Psoas muscle (tissue), 8 donors: Measurements from ENCODE around the gene CADPS. TPM values are rescaled to one million over a fixed set of nuclear protein-coding genes. Genes with fewer than 3 reads are reported as not detected.

Experiments used
- ATAC-seq, 4 donors: fragments of 200-7000 bp; cut with Tn5 transposase; one replicate each; pipeline ENCODE4 v1.9.1; 2020; ENCODE audit warnings: moderate library complexity in 3 of 4, mild to moderate bottlenecking in 2 of 4
- DNase-seq, 2 donors: peaks; one replicate each; pipeline ENCODE4 v3.0.0-alpha.2; 2020
- H3K27ac ChIP-seq: fragments of 200-600 bp; one replicate; pipeline ENCODE4 v1.8.0; 2022
- H3K27me3 ChIP-seq, 3 donors: fragments of 200-600 bp in 1 of 3; one replicate each; pipeline versions ENCODE4 v1.6.1 to v1.8.0; 2013 to 2022; ENCODE audit warnings: low read length in 2 of 3, mild to moderate bottlenecking in 2 of 3, moderate library complexity in 1 of 3; ENCODE audit not compliant: insufficient read depth in 3 of 3
- H3K36me3 ChIP-seq, 2 donors: fragments of 200-600 bp in 1 of 2; one replicate each; pipeline versions ENCODE4 v1.6.1 to v1.8.0; 2013 to 2022; ENCODE audit warnings: low read depth in 1 of 2, mild to moderate bottlenecking in 1 of 2, moderate library complexity in 1 of 2; ENCODE audit not compliant: insufficient read depth in 1 of 2
- H3K4me1 ChIP-seq: fragments of 200-600 bp; one replicate; pipeline ENCODE4 v1.8.0; 2022
- H3K4me3 ChIP-seq: fragments of 200-600 bp; one replicate; pipeline ENCODE4 v1.8.0; 2022; ENCODE audit warnings: mild to moderate bottlenecking
- H3K9me3 ChIP-seq: fragments of 200-600 bp; one replicate; pipeline ENCODE4 v1.8.0; 2022
- WGBS, 3 donors: extraction: QIAGEN DNeasy Blood & Tissue Kit; methylation state at CpG; one replicate each; pipeline versions ENCODE4 v1.1.6 to v1.1.7; 2013; 5-methylcytosine and 5-hydroxymethylcytosine counted together
- intact Hi-C, 2 donors: fragments of 100-400 bp; cut with DNase I; formaldehyde crosslinking; loops; one replicate each; pipeline versions ENCODE4 v1.11.0 to v1.14.2; 2022
- polyA plus RNA-seq, 3 donors: library from polyadenylated mRNA; stranded (reverse); fragments of 200-250 nt; gene quantifications; one replicate each; pipeline ENCODE4 v1.2.3, GENCODE V29; 2013
- total RNA-seq, 4 donors: library from RNA; stranded (reverse); fragmentation: NEBNext Ultra II Directional in 2 of 4; extraction: Animal tissue kit (Norgen Biotek cat#: 25700) in 2 of 4; gene quantifications; one replicate each; pipeline versions ENCODE4 v1.2.1 to v1.2.4, GENCODE V29; 2021 to 2023
- TF ChIP-seq, protein P1 (sequence below): fragments of 200-600 bp; IDR thresholded peaks from one replicate; pipeline ENCODE4 v1.8.0; 2022; ENCODE audit warnings: antibody characterized with exemption
- donor health status: healthy with polysubstance abuse.
- donor health status: DM: no; HTN: no; CAD: no; lungs with moderate emphysema.
- donor health status: Bipolar disorder and iron deficiency.
- donor health status: healthy.
- donor health status: DM: yes; HTN: yes; CAD: no.
- donor health status: DM: no; HTN: no; CAD: no.
- donor health status: DM: no; HTN: no; CAD: no.
- donor health status: DM: yes; HTN: yes; CAD: no.

CADPS gene
- total and polyA plus RNA-seq, 7 donors: 0.01 to 0.07 (median 0.04) TPM; not detected in 4

DNA sequence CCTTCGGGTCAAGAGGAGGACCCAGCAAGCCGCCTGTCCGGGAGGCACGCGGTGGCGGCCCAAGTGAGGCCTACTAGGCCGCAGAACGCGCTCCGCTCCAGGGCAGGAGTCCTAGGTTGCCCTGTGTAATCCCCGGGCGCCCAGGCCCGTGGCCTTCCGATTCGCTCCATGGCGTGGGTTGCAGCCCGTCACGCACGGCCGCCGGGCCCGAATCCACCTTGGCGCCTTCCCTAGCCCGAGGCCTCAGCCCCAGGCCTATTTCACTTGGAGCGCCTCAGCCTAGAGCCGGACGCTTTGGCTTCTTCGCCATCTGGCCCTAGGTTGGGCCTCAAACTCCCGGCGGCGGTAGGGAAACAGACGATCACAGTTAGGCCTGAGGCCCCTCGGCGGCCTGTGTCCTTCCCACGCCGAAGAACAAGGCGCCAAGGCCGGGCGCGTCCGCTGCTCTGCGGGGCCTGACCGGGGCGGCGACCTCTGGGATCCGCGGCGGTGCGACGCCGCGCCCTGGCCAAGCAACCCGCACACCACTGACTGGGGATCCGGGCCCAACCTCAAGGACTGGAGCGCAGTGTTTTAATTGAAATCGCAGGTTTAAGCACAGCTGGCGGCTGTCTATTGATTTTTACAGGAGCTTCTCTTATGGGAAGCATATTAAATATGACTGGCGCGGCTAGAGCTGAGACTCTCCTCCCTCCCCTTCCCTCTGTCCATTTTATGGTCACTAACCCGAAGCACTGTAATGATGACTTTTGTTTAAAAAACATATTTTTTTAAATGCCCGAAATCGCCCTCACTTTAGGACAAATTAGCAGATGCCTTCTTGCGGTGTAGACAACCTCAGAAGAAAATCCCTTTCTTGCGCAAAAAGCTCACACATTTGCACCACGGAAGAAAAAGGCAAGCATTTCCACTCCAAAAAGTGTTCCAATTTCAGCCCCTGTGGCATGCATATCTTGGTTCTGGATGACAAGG is 498.0 kb downstream of the CADPS start:
- DNase-seq: no peak
- WGBS, 3 donors: 26 to 31% (median 28%) methylated on average over 65 of the region's 65 CpGs
- Histone ChIP-seq H3K27me3 (peaks cover 3 to 98% (median 50%) of the 10 kb centered on the region in 3 donors), H3K4me3 (no peak overlapping the region), H3K9me3 (no peaks in the 10 kb centered on the region), H3K4me1 (no peaks in the 10 kb centered on the region), H3K36me3 (no peaks in the 10 kb centered on the region), H3K27ac (no peak overlapping the region)
- TF ChIP-seq, protein P1, sequence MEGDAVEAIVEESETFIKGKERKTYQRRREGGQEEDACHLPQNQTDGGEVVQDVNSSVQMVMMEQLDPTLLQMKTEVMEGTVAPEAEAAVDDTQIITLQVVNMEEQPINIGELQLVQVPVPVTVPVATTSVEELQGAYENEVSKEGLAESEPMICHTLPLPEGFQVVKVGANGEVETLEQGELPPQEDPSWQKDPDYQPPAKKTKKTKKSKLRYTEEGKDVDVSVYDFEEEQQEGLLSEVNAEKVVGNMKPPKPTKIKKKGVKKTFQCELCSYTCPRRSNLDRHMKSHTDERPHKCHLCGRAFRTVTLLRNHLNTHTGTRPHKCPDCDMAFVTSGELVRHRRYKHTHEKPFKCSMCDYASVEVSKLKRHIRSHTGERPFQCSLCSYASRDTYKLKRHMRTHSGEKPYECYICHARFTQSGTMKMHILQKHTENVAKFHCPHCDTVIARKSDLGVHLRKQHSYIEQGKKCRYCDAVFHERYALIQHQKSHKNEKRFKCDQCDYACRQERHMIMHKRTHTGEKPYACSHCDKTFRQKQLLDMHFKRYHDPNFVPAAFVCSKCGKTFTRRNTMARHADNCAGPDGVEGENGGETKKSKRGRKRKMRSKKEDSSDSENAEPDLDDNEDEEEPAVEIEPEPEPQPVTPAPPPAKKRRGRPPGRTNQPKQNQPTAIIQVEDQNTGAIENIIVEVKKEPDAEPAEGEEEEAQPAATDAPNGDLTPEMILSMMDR: no peak
- intact Hi-C loops: no loop called here
- ATAC-seq: no peak

DNA sequence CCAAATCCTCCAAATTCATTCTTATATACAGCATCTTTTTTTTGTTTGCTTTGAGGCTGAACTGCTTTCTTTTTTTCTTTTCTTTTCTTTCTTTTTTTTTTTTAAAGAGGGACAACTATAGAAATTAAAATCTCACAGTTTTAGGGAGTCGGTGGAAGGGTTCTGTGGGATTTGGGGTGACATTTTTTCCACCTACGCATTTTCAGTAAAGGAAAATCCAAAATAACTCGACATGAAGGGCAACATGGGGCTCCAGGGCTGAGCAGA is 498.8 kb downstream of the CADPS start:
- TF ChIP-seq, protein P1: no peak
- intact Hi-C loops: no loop called here
- H3K4me3 ChIP-seq: no peak overlapping the region
- peaks cover 3 to 98% (median 58%) of the 10 kb centered on the region in 3 donors for H3K27me3 ChIP-seq
- 54 to 58% (median 57%) methylated on average over 3 of the region's 3 CpGs for WGBS, 3 donors
- H3K36me3 ChIP-seq: no peaks in the 10 kb centered on the region
- H3K27ac ChIP-seq: no peak overlapping the region
- DNase-seq: no peak
- ATAC-seq: no peak
- H3K4me1 ChIP-seq: no peaks in the 10 kb centered on the region
- no peaks in the 10 kb centered on the region for H3K9me3 ChIP-seq

DNA sequence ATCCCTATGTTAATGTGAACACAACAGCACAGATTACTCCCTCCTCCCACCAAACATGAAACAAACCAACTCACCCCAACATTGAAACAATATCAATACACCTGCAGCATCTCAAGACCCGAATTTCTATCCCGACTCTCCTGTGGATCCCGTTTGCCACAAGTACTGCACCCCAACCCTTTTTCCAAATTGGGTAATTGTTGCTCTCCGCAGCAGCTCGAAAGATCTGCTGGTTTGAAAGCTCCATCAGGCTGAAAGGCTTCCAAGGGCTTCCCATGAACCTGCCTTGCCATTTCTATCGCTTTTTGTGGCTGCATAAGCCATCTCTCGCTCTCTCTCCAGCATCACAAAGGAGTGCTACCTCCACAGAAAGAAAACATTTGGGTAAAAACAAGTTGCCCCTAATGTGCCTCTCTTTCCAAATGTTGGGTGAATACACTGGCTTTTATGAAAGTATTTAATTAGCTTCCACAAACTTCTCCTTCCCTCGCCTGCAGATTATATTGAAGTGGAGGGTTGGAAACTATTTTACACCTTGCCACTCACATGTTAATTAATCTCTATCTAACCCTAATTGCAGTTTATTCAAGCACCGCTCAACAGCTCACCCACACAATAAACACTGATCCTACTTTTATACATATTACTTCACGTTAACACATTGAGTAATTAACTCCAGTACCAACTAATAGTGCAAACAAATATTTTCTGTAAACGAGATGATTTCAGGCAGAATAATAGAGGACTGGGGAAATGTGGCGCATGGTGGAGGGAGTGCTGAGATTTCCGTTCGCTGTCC is 499.4 kb downstream of the CADPS start:
- TF ChIP-seq, protein P1: no peak
- Histone ChIP-seq H3K27me3 (peaks cover 3 to 98% (median 63%) of the 10 kb centered on the region in 3 donors), H3K9me3 (no peaks in the 10 kb centered on the region), H3K4me3 (no peak overlapping the region), H3K4me1 (no peaks in the 10 kb centered on the region), H3K36me3 (no peaks in the 10 kb centered on the region), H3K27ac (no peak overlapping the region)
- DNase-seq: no peak
- WGBS, 3 donors: 24 to 32% (median 31%) methylated on average over 14 of the region's 14 CpGs
- ATAC-seq: no peak
- intact Hi-C loops: no loop called here

DNA sequence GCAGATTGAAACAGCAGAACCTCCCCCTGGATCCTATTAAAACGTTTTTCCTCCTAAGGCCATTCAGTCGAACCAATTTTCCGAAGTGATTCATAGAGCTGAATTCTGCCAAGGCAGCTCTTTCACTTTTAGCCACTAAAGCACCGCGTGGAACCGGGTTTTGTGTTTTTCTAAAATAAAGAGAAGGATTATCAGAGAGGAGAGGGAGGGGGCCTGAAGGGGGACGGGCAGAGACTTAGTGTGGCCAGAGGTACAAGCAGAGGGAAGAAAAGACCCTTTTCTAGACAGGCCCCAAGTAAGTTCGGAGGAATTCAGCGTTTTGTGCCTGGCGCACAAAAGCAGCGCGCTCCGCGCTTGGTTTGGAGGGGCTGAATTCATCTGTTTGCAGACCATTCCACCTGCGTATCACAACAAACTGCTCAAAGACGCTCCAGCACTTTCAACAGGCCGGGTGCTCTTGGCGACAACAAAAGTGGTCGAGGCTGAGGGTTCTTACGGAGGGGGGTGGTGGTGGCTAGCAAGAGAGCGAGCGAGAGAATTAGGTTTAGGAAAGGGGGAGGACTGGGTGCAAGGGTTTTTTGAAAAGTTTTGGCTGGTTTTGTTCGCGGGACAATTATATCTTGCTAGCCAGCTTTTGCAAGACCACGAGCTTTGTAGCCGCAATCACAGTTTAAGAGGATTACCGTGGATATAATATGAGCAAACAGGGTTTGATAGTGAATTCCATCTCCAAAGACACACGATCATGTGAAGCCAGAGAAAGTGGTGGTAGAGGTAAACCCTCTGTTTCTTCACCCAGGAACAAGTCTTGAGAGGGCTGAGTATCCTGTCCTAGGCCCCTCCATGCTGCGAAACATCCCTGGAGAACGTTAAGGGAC is 500.6 kb downstream of the CADPS start:
- Histone ChIP-seq H3K4me1 (peaks cover 1% of the 10 kb centered on the region), H3K4me3 (peak overlapping the region; percentile 55), H3K36me3 (no peaks in the 10 kb centered on the region), H3K9me3 (no peaks in the 10 kb centered on the region), H3K27ac (no peak overlapping the region), H3K27me3 (peaks cover 3 to 98% (median 68%) of the 10 kb centered on the region in 3 donors)
- no peak for DNase-seq
- 2 to 3% (median 2%) methylated on average over 30 of the region's 30 CpGs for WGBS, 3 donors
- no peak for ATAC-seq
- TF ChIP-seq, protein P1: no peak
- intact Hi-C loops: no loop called here
